Tibial nerve (tissue), 3 donors: ENCODE measurements around the gene HEXIM2.

Source experiments
- CTCF ChIP-seq, 5 experiments: fragments of 200-600 bp in 3 of 5; fragments of 450-650 bp in 2 of 5; sonication (generic) in 3 of 5; IDR thresholded peaks; one replicate each; pipeline ENCODE4 v1.5.1; 2016 to 2019; ENCODE audit warnings: antibody characterized with exemption in 5 of 5, mild to moderate bottlenecking in 3 of 5, moderate library complexity in 2 of 5
- POLR2A ChIP-seq, 2 donors: fragments of 450-650 bp; IDR thresholded peaks; one replicate each; pipeline ENCODE4 v1.6.1; 2017; ENCODE audit warnings: antibody characterized with exemption in 2 of 2, mild to moderate bottlenecking in 2 of 2, moderate library complexity in 2 of 2

- TF ChIP-seq POLR2A (IDR thresholded peaks at IDR 0.05) (peak in 1 of 2 donors; percentile 34), CTCF (IDR thresholded peaks at IDR 0.05) (peak in 2 of 5 experiments; percentile 16 to 50)
Observed at GRCh38 chr17:45172541-45173286, 11.0 kb downstream of the HEXIM2 start.
